ENCODE results near the gene SIN3B.

The SIN3B gene

GRCh38 chr19:16875584-16876555 lies 46.7 kb downstream of the SIN3B start:
- no peaks in the 10 kb centered on the region for H3K27me3 ChIP-seq (ENCODE audit: insufficient read depth, low read length, poor library complexity, severe bottlenecking)
- H3K36me3 ChIP-seq (ENCODE audit: insufficient read depth, low read length) = peaks cover 50% of the 10 kb centered on the region; the same call in 1 of the 2 replicates
- TF ChIP-seq CTCF (conservative IDR thresholded peaks at IDR 0.05; ENCODE audit: low read length) = no peak
- TF ChIP-seq EZH2phosphoT487 (IDR thresholded peaks at IDR 0.05; ENCODE audit: borderline replicate concordance) = no peak
- H2AFZ ChIP-seq (ENCODE audit: low read length) = no peak overlapping the region
- H3K4me1 ChIP-seq (ENCODE audit: insufficient read depth, low read length, poor library complexity, severe bottlenecking) = peaks cover 40% of the 10 kb centered on the region
- H3K9ac ChIP-seq (ENCODE audit: low read depth, low read length, poor library complexity, severe bottlenecking) = peak overlapping the region; percentile 63
- H3F3A ChIP-seq (ENCODE audit: low read depth) = no peaks in the 10 kb centered on the region; the same call in 1 of the 2 replicates
- H4K20me1 ChIP-seq (ENCODE audit: insufficient read depth, low read length, poor library complexity, severe bottlenecking) = no peaks in the 10 kb centered on the region
- H3K79me2 ChIP-seq (ENCODE audit: insufficient read depth, low read length) = peaks cover 12% of the 10 kb centered on the region
- no peaks in the 10 kb centered on the region for H3K9me2 ChIP-seq (replicated peaks; ENCODE audit: low read depth, low read length)
- peak overlapping the region; percentile 73 for H3K4me2 ChIP-seq (ENCODE audit: low read depth, low read length, poor library complexity, severe bottlenecking)
- H3K9me3 ChIP-seq (ENCODE audit: insufficient read depth, low read depth, low read length) = no peaks in the 10 kb centered on the region; the same call in 1 of the 2 replicates
- H3K4me3 ChIP-seq (ENCODE audit: low read length, poor library complexity, severe bottlenecking) = peak overlapping the region; percentile 48

- H3K4me2 ChIP-seq (ENCODE audit: low read depth, low read length, poor library complexity, severe bottlenecking) = peak overlapping the region; percentile 73
- TF ChIP-seq CTCF (conservative IDR thresholded peaks at IDR 0.05; ENCODE audit: low read length) (no peak), EZH2phosphoT487 (IDR thresholded peaks at IDR 0.05; ENCODE audit: borderline replicate concordance) (no peak)
- H3K36me3 ChIP-seq (ENCODE audit: insufficient read depth, low read length) = peaks cover 41% of the 10 kb centered on the region; the same call in 1 of the 2 replicates
- H2AFZ ChIP-seq (ENCODE audit: low read length) = no peak overlapping the region
- H3K79me2 ChIP-seq (ENCODE audit: insufficient read depth, low read length) = peaks cover 12% of the 10 kb centered on the region
- H3K9me3 ChIP-seq (ENCODE audit: insufficient read depth, low read depth, low read length) = peaks cover 7% of the 10 kb centered on the region; the same call in 1 of the 2 replicates
- H3K27me3 ChIP-seq (ENCODE audit: insufficient read depth, low read length, poor library complexity, severe bottlenecking) = no peaks in the 10 kb centered on the region
- no peaks in the 10 kb centered on the region for H4K20me1 ChIP-seq (ENCODE audit: insufficient read depth, low read length, poor library complexity, severe bottlenecking)
- H3K4me1 ChIP-seq (ENCODE audit: insufficient read depth, low read length, poor library complexity, severe bottlenecking) = peaks cover 40% of the 10 kb centered on the region
- H3K4me3 ChIP-seq (ENCODE audit: low read length, poor library complexity, severe bottlenecking) = peak overlapping the region; percentile 48
- no peaks in the 10 kb centered on the region; the same call in 1 of the 2 replicates for H3F3A ChIP-seq (ENCODE audit: low read depth)
- H3K9ac ChIP-seq (ENCODE audit: low read depth, low read length, poor library complexity, severe bottlenecking) = peak overlapping the region; percentile 63
- no peaks in the 10 kb centered on the region for H3K9me2 ChIP-seq (replicated peaks; ENCODE audit: low read depth, low read length)
These were observed 47.7 kb downstream of the SIN3B start for GRCh38 chr19:16876904-16877361.

GRCh38 chr19:16877581-16877980 lies 48.4 kb downstream of the SIN3B start:
- Histone ChIP-seq H3F3A (ENCODE audit: low read depth) (no peaks in the 10 kb centered on the region; the same call in 1 of the 2 replicates), H2AFZ (ENCODE audit: low read length) (no peak overlapping the region), H3K9me3 (ENCODE audit: insufficient read depth, low read depth, low read length) (peaks cover 13% of the 10 kb centered on the region; the same call in 1 of the 2 replicates), H3K4me1 (ENCODE audit: insufficient read depth, low read length, poor library complexity, severe bottlenecking) (peaks cover 40% of the 10 kb centered on the region), H3K79me2 (ENCODE audit: insufficient read depth, low read length) (peaks cover 12% of the 10 kb centered on the region), H3K9ac (ENCODE audit: low read depth, low read length, poor library complexity, severe bottlenecking) (peak overlapping the region; percentile 63), H3K27me3 (ENCODE audit: insufficient read depth, low read length, poor library complexity, severe bottlenecking) (no peaks in the 10 kb centered on the region), H3K36me3 (ENCODE audit: insufficient read depth, low read length) (peaks cover 39% of the 10 kb centered on the region; the same call in 1 of the 2 replicates), H3K4me3 (ENCODE audit: low read length, poor library complexity, severe bottlenecking) (peak overlapping the region; percentile 48), H4K20me1 (ENCODE audit: insufficient read depth, low read length, poor library complexity, severe bottlenecking) (no peaks in the 10 kb centered on the region), H3K4me2 (ENCODE audit: low read depth, low read length, poor library complexity, severe bottlenecking) (peak overlapping the region; percentile 73), H3K9me2 (replicated peaks; ENCODE audit: low read depth, low read length) (no peaks in the 10 kb centered on the region)
- no peak for TF ChIP-seq CTCF (conservative IDR thresholded peaks at IDR 0.05; ENCODE audit: low read length)
- TF ChIP-seq EZH2phosphoT487 (IDR thresholded peaks at IDR 0.05; ENCODE audit: borderline replicate concordance) = no peak

Data from Loucy (cell line).